ENCODE measurements around the gene ANXA1.

DNA sequence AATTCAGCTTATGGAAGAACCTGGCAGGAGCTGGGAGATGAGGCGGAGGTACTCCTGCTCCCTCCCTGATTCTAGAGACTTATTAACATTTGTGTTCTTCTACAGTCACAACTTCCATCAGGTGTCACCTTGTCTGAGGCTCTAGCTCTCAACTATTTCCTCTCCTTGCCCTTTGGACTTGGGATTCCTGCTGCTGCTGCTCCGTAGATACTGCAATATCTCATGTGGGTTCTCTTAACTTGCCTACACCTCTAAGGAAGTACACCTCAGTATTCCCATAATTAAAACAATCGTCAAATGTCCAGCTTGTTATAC, 21.2 kb downstream of the ANXA1 start:
- TF ChIP-seq, protein P1, sequence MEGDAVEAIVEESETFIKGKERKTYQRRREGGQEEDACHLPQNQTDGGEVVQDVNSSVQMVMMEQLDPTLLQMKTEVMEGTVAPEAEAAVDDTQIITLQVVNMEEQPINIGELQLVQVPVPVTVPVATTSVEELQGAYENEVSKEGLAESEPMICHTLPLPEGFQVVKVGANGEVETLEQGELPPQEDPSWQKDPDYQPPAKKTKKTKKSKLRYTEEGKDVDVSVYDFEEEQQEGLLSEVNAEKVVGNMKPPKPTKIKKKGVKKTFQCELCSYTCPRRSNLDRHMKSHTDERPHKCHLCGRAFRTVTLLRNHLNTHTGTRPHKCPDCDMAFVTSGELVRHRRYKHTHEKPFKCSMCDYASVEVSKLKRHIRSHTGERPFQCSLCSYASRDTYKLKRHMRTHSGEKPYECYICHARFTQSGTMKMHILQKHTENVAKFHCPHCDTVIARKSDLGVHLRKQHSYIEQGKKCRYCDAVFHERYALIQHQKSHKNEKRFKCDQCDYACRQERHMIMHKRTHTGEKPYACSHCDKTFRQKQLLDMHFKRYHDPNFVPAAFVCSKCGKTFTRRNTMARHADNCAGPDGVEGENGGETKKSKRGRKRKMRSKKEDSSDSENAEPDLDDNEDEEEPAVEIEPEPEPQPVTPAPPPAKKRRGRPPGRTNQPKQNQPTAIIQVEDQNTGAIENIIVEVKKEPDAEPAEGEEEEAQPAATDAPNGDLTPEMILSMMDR (IDR thresholded peaks at IDR 0.05) = no peak
- TF ChIP-seq POLR2AphosphoS5 (IDR thresholded peaks at IDR 0.05; ENCODE audit: low read depth, low read length) (no peak), SIN3A (IDR thresholded peaks at IDR 0.05; ENCODE audit: borderline replicate concordance, insufficient read depth, low read depth, low read length) (no peak), TCF7L2 (IDR thresholded peaks at IDR 0.05; ENCODE audit: low read depth, low read length) (no peak)
- TF ChIP-seq, protein P2, sequence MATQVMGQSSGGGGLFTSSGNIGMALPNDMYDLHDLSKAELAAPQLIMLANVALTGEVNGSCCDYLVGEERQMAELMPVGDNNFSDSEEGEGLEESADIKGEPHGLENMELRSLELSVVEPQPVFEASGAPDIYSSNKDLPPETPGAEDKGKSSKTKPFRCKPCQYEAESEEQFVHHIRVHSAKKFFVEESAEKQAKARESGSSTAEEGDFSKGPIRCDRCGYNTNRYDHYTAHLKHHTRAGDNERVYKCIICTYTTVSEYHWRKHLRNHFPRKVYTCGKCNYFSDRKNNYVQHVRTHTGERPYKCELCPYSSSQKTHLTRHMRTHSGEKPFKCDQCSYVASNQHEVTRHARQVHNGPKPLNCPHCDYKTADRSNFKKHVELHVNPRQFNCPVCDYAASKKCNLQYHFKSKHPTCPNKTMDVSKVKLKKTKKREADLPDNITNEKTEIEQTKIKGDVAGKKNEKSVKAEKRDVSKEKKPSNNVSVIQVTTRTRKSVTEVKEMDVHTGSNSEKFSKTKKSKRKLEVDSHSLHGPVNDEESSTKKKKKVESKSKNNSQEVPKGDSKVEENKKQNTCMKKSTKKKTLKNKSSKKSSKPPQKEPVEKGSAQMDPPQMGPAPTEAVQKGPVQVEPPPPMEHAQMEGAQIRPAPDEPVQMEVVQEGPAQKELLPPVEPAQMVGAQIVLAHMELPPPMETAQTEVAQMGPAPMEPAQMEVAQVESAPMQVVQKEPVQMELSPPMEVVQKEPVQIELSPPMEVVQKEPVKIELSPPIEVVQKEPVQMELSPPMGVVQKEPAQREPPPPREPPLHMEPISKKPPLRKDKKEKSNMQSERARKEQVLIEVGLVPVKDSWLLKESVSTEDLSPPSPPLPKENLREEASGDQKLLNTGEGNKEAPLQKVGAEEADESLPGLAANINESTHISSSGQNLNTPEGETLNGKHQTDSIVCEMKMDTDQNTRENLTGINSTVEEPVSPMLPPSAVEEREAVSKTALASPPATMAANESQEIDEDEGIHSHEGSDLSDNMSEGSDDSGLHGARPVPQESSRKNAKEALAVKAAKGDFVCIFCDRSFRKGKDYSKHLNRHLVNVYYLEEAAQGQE (IDR thresholded peaks at IDR 0.05; ENCODE audit: insufficient read depth in 1 of 2, low read depth in 2 of 2, low read length in 1 of 2) = no peak

Measured in Panc1 (cell line).